HG03520 (cell line): ENCODE results near the gene SOAT2.

Experiments used
- ATAC-seq: cut with Tn5 transposase; IDR thresholded peaks from one replicate; pipeline ENCODE4 v1.9.1; 2021; ENCODE audit warnings: mild to moderate bottlenecking, moderate library complexity; ENCODE audit not compliant: unreplicated experiment

SOAT2 gene

DNA sequence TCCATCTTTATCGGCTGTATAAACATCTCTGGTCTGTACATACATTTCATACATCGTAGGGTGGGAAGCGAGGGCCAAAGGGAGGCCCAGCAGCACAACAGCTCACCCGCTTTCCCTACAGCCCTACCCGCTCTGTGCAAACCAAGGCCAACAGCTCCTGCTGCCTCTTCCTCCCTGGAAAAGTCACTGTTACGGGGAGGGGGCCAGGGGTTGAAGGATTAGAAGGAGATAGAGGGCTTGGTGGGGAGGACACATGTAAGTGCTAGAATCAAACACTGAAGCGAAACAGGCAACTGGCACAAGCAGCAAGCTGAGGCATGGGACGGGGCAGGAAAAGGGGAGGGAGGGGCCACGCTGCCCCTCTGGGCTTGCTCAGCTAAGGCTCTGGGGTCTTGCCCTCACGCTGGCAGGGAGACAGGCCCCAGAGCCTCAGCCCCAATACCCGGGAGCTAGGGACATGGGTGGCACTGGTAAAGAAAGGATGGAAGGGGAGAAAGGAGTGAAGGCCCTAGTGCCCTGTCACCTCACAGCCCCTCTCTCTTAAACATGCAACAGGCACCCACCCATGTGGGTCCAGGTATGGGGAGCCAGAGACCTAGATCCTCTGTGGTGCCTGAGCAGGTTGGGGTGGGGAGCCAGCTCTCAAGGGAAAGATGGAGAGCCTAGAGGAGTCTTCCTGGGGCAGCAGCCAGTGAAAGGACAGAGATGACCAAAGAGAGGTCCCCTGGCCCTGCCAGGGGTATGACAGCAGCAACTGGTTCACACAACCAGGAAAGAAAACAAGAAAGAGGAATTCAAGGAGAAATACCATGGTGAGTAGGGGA, 38.5 kb upstream of the SOAT2 start:
- no peak for ATAC-seq

GRCh38 chr12:53065470-53065869, 37.8 kb upstream of the SOAT2 start:
- ATAC-seq: no peak

DNA sequence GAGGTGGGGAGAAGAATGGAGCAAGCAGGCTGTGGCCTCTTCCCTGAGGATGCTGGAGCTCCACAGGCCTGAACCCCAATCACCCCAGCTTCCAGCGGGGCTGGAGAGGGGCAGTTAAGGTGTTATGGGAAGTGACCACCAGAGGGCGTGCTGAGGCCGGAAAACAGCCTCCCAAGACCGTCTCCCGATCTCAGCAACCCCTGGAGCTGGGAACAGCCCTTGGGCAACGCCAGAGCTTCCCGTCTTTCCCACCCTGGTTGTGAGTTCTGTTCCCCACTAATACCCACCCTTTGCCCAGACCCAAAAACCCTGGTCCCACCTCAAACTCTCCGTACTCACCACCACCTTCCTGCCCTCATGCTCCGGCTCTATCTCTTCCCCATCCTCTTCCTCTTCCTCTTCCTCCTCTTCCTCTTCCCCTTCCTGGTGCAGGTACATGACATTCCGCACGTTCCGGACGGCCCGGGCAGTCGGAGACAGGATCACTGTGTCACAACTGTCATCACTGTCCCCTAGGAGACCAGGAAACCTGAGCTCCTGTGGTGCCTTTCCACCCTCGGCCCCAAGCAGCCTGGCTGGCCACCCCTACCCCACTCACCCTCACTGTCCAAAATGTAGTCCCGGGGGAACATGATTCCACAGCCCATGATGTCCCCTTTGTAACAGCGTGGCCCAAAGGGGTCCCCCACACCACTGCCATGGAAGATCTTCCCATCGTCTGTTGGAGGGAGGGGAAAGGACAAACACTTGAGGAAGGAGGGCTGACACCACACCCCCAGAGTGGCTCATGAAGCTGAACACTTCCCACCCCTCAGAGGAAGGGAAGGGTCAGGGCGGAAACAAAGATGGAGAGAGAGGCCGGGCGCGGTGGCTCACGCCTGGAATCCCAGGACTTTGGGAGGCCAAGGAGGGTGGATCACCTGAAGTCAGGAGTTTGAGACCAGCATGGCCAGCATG, 37.0 kb upstream of the SOAT2 start:
- no peak for ATAC-seq

DNA sequence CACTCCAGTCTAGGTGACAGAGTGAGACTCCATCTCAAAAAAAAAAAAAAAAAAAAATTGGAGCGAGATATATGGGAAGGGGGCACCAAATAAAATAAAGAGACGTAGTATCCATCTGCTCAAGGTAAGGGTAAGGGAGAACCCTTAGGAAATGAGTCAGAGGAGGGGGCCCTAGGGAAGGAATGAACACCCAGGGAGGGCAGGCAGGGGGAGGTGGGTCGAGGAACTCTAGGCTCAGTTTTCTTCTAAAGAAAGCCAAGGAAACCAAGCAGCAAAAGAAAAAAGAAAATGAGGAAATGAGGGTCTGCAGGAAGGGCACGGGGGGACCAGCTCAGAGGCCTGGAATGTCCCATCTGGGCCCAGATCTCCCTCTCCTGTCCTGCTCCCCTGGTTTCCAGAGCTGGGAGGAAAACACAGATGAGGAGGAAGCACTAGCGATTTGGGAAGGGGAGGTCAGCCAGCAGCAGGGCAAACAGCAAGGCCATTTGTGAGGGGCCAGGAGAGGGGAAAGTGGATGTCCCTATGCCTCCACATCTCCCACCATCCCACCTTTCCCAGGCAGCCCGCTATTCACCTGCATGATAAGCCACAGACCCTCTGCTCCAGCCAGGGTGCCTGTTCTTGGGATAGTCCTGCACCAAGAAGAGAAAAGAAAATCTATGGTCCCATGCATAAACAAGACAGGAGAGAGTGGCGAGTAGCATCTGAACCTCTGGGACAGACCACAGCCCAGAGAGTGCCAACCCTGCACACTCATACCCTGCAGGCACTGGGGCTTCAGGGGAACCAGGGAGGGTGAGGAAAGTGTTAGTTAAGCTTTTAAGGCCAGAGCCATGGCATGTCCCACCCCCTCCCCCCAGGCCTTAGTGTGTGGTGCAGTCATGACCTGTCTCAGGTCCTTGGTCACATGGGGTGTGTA, 36.0 kb upstream of the SOAT2 start:
- ATAC-seq: no peak

DNA sequence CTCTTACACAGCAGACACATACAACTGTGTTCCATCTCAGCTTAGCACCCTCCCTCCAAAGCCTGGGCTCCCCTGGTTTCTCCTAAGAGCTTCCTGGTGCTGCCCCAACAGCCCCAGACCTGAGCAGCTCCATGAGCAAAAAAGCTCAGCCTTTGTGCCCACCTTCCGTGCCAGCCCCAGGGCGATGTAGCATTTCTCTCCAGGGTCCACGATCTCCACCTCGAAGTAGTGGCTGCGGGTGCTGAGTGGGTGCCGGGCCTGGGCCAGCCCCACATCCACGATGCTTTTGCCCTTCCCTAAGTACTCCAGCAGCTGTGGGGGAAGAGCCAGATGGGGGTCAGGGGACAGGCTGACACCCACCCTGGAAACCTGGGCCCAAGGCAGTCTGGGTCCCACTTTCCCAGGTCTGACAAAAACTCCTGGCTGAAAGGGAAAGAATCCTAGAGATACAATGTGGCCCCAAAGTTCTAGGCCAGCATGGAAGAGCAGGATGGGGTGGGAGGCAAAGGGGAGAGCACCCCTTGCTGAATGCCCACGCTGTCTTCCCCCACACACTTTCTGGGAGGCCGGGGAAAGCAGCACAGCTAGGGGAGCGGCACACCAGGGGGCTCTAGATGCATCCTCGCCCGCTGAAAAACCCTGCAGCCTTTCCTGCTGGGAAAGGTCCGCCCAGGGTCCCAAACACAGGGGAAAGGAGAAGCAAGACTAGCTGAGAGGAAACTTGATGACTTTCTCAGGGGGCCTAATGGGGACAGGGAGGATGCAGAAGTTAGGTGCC, 35.1 kb upstream of the SOAT2 start:
- ATAC-seq: no peak

DNA sequence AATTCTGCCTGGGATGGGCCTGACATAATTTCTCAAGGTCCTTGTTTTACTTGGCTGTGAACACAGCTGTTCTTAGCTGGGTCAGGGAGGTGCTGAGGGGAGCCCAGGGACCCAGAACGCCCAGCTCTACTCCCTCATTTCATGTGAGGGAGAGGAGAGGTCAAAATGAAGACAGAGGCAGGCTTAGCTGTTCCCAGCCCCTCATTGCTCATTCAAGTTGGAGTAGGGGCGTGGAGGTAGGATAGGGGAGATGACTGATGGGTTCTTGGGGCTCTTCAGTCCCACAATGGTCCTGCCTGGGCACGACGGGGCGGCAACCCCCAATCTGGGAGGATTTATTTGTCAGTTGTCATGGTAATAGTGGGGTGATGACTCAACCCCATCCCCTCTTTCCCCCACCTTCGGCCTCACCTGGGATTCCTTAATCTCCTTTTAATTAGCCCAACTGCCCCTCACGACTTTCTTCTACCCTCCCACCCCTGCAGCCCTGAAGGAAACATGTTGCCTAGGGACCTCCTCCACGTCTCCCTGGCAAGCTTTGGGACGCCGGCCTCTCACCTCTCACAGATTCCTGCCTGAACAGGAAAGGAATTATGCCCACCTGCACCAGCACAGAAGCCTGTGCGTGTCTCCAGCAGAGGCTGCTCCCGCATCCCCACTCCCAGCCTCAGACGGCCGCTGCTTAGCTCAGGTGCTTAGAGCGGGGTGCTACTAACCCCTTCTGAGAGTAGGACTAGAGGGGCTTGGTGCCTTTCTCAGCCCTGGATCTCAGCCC, 34.3 kb upstream of the SOAT2 start:
- no peak for ATAC-seq

GRCh38 chr12:53069621-53070410, 33.5 kb upstream of the SOAT2 start:
- ATAC-seq: no peak

DNA sequence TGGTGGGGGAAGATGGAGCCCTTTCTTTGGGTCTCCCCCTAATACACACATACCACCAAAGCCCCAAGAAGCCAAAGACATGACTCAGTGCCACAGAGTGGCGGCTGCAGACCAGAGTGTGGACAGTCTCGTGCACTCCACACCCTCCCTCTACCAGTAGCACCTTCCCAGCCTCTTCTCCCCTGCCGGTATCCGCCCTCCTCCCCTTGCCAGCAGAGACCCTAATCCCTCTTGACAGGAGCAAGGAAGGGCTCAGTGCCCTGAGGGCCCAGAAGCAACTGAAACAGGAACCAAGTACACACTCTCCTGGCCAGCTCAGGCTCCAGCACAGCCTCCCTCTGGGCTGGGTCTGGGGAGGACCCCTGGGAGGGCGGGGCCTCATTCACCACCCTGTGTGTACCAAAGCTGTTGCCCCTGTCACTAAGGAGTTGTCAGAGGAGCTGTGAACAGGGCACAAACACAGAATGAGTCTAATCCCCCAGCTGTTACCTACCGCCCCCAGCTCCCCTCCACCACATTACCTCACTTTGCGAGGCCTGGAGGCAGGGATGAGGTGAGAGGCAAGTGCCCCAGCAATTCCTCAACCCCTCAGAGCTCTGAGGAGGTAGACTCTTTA, 32.3 kb upstream of the SOAT2 start:
- ATAC-seq: no peak

GRCh38 chr12:53071591-53072551, 31.4 kb upstream of the SOAT2 start:
- no peak for ATAC-seq

GRCh38 chr12:53073881-53074280, 29.4 kb upstream of the SOAT2 start:
- ATAC-seq: no peak

GRCh38 chr12:53074283-53074998, 28.8 kb upstream of the SOAT2 start:
- no peak for ATAC-seq

- ATAC-seq: no peak
Observed at GRCh38 chr12:53074999-53075370, 28.3 kb upstream of the SOAT2 start.

DNA sequence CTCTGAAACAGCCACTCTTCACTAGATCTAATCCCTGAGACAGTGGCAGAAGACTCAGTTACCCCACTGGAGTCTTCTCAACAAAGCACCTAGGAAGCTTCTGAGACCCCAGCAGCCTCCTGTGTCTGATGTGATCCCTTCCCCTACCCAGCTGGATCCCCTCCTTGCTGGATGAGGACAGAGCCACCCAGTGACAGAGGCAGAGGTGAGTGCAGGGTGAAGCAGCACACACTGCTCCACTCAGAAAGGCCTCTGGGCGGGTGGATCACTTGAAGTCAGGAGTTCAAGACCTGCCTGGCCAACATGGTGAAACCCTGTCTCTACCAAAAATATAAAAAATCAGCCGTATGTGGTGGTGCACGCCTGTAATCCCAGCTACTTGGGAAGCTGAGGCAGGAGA, 26.8 kb upstream of the SOAT2 start:
- no peak for ATAC-seq

- ATAC-seq: no peak
Observed at GRCh38 chr12:53077030-53077429, 26.3 kb upstream of the SOAT2 start.

- no peak for ATAC-seq
Observed at GRCh38 chr12:53078425-53079225, 24.7 kb upstream of the SOAT2 start.
